Vagina (tissue), 2 donors: ENCODE data around the gene MMP28.

Source experiments
- CTCF ChIP-seq, 3 experiments: fragments of 450-650 bp in 2 of 3; fragments of 200-600 bp in 1 of 3; sonication (generic) in 1 of 3; IDR thresholded peaks; one replicate each; pipeline ENCODE4 v1.5.1; 2017 to 2019; ENCODE audit warnings: antibody characterized with exemption in 3 of 3, mild to moderate bottlenecking in 2 of 3, moderate library complexity in 2 of 3
- POLR2A ChIP-seq, 2 donors: fragments of 450-650 bp; IDR thresholded peaks; one replicate each; pipeline ENCODE4 v1.6.1; 2017; ENCODE audit warnings: antibody characterized with exemption in 2 of 2, mild to moderate bottlenecking in 2 of 2, moderate library complexity in 2 of 2
- POLR2AphosphoS5 ChIP-seq, 2 donors: sonication (generic); formaldehyde crosslinking; IDR thresholded peaks; one replicate each; pipeline ENCODE4 v1.9.0; 2017; ENCODE audit warnings: antibody characterized with exemption in 2 of 2, mild to moderate bottlenecking in 2 of 2, low read depth in 1 of 2; ENCODE audit not compliant: insufficient read depth in 1 of 2

GRCh38 chr17:35801583-35802224 lies 6.3 kb upstream of the MMP28 start:
- TF ChIP-seq CTCF (IDR thresholded peaks at IDR 0.05) (no peak), POLR2A (IDR thresholded peaks at IDR 0.05) (no peak), POLR2AphosphoS5 (IDR thresholded peaks at IDR 0.05; ENCODE audit: insufficient read depth in 1 of 2, low read depth in 1 of 2) (peak; percentile 62 to 67)
